Liver (tissue), 3 donors: ENCODE results near the gene PPP2R2D.

Experiments used
- ATF3 ChIP-seq: IDR thresholded peaks from 2 replicates; pipeline ENCODE4 v1.6.1; 2016; ENCODE audit warnings: antibody characterized with exemption
- CTCF ChIP-seq: fragments of 150-350 bp; IDR thresholded peaks from 2 replicates; pipeline ENCODE4 v1.5.1; 2017; ENCODE audit warnings: improper control_type of control experiment, low read depth, low read length; ENCODE audit not compliant: missing input control
- EGR1 ChIP-seq, 2 donors: IDR thresholded peaks; 2 replicates each; pipeline ENCODE4 v1.6.1; 2016 to 2018; ENCODE audit warnings: antibody characterized with exemption in 2 of 2, low read depth in 2 of 2
- HNF4G ChIP-seq: IDR thresholded peaks from 2 replicates; pipeline ENCODE4 v1.6.1; 2016; ENCODE audit warnings: antibody characterized with exemption
- MAX ChIP-seq: IDR thresholded peaks from 2 replicates; pipeline ENCODE4 v1.6.1; 2016; ENCODE audit warnings: antibody characterized with exemption
- TAF1 ChIP-seq: conservative IDR thresholded peaks from 2 replicates; pipeline ENCODE4 v1.6.1; 2016; ENCODE audit warnings: antibody characterized with exemption, mild to moderate bottlenecking
- YY1 ChIP-seq: IDR thresholded peaks from 2 replicates; pipeline ENCODE4 v1.6.1; 2016; ENCODE audit warnings: antibody characterized with exemption, mild to moderate bottlenecking
- donor health status: healthy.
- donor health status: healthy.

GRCh38 chr10:132003282-132003924 lies 102.6 kb downstream of the PPP2R2D start:
- TF ChIP-seq CTCF (no peak), TAF1 (no peak), ATF3 (no peak), HNF4G (no peak), EGR1 (IDR thresholded peaks at IDR 0.05; ENCODE audit: low read depth in 2 of 2) (no peak), MAX (no peak), YY1 (no peak)
